ENCODE measurements around the gene WDR83. TPM values are rescaled to one million over a fixed set of nuclear protein-coding genes. Genes with fewer than 3 reads are reported as not detected.
"Not testable (repeated sequence)": the region's sequence is repeated elsewhere in the genome, so short reads cannot be mapped to it uniquely, and the experiment has no call there.

The WDR83 gene, protein sequence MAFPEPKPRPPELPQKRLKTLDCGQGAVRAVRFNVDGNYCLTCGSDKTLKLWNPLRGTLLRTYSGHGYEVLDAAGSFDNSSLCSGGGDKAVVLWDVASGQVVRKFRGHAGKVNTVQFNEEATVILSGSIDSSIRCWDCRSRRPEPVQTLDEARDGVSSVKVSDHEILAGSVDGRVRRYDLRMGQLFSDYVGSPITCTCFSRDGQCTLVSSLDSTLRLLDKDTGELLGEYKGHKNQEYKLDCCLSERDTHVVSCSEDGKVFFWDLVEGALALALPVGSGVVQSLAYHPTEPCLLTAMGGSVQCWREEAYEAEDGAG
- 9.6 and 10.5 TPM in 2 replicates for total RNA-seq (2014; rRNA removed; shearing (Covaris generic))

- peak; percentile 74 for DNase-seq (ENCODE audit: low read depth)
Observed at GRCh38 chr19:12666265-12667048, at the start of gene WDR83, which contains the start of gene MAN2B1. WDR83 (plus strand) TSS chr19:12666807; CDS start chr19:12669791, 2,984 bp downstream. MAN2B1 (minus strand) TSS chr19:12666742; CDS start chr19:12666701, 41 bp downstream.

DNA sequence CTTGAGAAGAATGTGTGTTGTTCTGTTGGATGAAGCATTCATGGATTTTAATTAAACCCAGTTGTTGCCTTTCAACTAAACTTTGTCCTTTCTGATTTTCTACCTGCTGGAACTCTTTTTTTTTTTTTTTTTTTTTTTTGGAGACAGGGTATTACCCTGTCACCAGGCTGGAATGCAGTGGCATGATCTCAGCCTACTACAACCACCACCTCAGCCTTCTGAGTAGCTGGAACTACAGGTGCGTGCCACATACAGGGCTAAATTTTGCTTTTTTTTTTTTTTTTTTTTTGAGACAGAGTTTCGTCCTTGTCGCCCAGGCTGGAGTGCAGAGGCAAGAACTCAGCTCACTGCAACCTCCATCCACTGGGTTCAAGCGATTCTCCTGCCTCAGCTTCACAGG, 49.0 kb upstream of the WDR83 start:
- no peak for DNase-seq (ENCODE audit: low read depth)

DNA sequence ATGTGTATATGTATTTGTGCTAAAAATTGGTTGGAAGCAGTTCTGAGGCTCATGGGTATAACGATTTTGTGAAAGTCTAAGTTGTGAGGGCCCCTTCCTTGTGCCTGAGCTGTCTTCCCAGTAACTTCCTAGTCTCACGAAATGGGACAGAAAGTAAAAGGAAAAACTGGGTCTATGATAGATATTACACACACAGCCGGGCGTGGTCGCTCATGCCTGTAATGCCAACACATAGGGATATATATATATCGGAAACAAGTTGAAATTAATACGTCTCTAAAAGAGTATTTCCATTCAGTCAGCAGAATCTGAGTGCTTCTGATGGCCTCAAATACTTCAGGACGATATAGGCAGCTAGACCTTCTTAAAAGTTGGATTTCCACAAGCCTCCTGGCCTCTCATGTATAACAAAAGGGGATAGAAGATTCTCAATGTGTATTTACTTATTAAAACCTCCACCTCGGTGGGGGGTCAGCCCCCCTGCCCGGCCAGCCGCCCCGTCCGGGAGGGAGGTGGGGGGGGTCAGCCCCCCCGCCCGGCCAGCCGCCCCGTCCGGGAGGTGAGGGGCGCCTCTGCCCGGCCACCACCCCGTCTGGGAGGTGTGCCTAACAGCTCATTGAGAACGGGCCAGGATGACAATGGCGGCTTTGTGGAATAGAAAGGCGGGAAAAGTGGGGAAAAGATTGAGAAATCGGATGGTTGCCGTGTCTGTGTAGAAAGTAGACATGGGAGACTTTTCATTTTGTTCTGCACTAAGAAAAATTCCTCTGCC, 45.2 kb upstream of the WDR83 start:
- not testable (repeated sequence) for DNase-seq (ENCODE audit: low read depth)

GRCh38 chr19:12623361-12624031, 43.1 kb upstream of the WDR83 start:
- peak; percentile 29 for DNase-seq (ENCODE audit: low read depth)

DNA sequence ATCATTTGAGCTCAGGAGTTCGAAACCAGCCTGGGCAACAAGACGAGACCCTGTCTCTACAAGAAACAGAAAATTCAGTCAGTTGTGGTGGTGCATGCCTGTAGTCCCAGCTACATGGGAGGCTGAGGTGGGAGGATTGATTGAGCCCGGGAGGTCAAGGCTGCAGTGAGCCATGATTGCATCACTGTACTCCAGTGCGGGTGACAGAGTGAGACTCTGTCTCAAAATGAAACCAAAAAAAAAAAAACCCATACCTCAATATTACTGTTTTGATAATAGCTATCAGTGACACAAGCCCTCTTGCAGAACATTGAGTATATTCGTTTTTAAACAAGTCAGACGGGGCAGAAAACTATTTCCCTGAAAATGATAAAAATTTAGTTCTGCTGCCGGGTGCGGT, 39.6 kb upstream of the WDR83 start:
- DNase-seq (ENCODE audit: low read depth), result no peak

DNA sequence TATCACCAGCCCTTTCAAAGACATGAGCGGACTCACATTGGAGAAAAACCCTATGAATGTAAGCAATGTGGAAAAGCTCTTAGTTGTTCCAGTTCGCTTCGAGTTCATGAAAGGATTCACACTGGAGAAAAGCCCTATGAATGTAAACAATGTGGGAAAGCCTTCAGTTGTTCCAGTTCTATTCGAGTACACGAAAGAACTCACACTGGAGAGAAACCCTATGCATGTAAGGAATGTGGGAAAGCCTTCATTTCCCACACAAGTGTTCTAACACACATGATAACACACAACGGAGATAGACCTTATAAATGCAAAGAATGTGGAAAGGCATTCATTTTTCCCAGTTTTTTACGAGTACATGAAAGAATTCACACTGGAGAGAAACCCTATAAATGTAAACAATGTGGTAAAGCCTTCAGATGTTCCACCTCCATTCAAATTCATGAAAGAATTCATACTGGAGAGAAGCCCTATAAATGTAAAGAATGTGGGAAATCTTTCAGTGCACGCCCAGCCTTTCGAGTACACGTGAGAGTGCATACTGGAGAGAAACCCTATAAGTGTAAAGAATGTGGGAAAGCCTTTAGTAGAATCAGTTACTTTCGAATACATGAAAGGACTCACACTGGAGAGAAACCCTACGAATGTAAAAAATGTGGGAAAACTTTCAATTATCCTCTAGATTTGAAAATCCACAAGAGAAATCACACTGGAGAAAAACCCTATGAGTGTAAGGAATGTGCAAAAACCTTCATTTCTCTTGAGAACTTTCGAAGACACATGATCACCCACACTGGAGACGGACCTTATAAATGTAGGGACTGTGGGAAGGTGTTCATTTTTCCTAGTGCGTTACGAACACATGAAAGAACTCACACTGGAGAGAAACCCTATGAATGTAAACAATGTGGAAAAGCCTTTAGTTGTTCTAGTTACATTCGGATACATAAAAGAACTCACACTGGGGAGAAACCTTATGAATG, 38.3 kb upstream of the WDR83 start:
- peak; percentile 45 for DNase-seq (ENCODE audit: low read depth)

DNA sequence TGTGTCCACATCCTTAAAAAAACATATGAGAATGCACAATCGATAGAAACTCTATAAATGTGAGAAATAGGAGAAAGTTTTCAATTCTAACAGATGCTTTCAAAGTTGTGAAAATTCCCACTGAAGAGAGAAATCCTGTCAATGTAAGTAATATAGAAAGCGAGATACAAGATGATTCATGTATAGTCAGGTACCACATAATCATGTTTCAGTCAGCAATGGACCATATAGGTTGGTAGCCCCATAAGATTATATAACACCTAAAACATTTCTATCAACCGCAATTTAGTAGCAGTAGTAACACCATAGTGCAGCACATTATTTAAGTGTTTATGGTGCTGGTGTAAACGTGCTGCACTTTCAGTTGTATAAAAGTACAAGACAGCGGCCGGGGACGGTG, 37.4 kb upstream of the WDR83 start:
- no peak for DNase-seq (ENCODE audit: low read depth)

GRCh38 chr19:12636631-12637030, 30.0 kb upstream of the WDR83 start:
- no peak for DNase-seq (ENCODE audit: low read depth)

DNA sequence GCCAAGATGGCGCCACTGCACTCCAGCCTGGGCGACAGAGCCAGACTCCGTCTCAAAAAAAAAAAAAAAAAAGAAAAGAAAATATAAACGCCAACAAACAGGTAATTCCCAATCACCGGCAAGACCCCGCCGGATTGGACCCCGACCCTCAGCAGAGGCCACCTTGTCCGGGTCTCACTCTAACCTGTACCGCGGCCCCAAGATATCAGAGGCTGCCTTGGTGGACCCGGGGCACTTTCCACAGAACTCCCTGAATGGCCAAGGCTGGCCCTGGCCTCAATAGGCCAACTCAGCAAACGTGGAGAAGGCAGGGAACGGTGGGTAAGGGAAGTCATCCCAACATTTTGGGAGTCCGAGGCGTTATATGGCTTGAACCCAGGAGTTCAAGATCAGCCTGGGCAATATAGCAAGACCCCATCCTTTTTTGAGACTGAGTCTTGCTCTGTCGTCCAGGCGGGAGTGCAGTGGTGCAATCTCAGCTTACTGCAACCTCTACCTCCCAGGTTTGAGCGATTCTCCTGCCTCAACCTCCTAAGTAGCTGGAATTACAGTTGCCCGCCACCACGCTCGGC, 27.9 kb upstream of the WDR83 start:
- DNase-seq (ENCODE audit: low read depth), result no peak

DNA sequence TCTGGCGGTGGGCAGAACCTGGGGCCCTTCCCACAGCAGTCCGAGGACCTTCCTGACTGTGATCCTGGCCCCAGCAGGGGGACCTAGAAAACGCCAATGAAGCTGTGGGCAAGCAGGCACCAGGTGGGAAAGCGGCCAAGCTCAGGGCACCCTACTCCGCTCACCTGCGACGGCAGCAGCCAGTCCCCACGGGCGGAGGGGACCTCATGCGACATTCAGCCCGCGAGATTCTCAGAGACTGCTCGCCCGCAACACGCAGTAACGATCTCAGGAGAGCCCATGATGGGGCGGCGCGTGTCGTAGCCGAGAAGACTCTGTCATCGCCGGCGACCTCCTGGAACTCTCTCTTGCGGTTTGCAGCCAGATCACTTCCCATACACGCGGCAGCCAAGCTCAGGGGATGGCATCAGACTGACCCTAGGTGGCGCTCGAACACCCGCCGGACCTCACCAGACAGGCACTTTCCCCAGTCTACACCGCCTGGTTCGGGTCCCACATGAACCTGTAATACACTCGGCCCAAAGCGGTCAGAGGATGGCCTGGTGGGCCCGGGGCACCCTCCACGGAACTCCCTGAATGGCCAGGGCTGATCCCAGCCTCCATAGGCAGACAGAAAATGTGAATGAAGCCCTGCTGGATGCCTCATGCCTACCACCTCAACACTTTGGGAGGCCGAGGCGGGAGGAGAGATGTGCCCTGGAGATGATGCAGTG, 26.6 kb upstream of the WDR83 start:
- DNase-seq (ENCODE audit: low read depth), result peak; percentile 80

GRCh38 chr19:12641456-12641855, 25.2 kb upstream of the WDR83 start:
- DNase-seq (ENCODE audit: low read depth), result no peak

- no peak for DNase-seq (ENCODE audit: low read depth)
Observed at GRCh38 chr19:12642506-12642905, 24.1 kb upstream of the WDR83 start.

GRCh38 chr19:12643716-12644115, 22.9 kb upstream of the WDR83 start:
- DNase-seq (ENCODE audit: low read depth), result not testable (repeated sequence)

DNA sequence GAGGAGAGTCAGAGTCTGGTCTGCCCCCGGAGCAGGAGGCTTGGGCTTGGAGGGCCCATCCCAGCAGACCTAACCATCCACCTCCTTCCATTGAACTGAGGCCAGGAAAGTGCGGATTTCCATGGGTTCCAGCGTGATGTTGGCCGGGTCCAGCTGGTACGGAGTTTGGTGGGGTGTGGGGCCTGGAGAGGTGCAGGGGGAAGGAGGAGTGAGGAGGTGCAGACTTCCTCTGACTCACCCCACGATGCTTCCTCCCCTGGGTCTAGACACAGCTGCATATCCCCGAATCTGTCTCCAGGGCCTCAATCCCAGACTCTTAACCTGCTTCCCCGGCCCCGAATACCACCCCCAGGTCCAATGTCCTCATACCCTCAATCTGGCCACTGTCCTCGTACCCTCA, 20.1 kb upstream of the WDR83 start:
- DNase-seq (ENCODE audit: low read depth), result no peak

DNA sequence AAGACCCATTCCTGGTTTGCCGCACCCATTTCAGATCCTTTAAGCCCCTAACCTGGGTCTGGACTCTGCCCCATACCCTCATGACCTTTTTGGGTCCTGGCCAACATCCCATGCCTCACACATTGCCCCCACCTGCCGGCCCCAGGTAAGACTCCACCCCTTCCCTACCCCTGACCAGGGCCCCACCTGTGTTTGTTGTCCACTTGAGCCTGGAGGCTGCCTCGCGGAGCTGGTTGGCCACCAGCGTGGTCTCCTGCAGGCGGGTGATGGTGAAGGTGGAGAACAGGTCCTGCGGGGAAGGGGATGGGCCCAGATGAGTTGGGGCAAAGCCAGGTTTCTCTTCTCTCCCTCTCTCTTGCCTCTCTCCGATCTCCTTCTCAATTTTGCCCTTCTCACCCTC, 19.6 kb upstream of the WDR83 start:
- DNase-seq (ENCODE audit: low read depth), result no peak

GRCh38 chr19:12647490-12648071, 19.0 kb upstream of the WDR83 start:
- DNase-seq (ENCODE audit: low read depth), result no peak

DNA sequence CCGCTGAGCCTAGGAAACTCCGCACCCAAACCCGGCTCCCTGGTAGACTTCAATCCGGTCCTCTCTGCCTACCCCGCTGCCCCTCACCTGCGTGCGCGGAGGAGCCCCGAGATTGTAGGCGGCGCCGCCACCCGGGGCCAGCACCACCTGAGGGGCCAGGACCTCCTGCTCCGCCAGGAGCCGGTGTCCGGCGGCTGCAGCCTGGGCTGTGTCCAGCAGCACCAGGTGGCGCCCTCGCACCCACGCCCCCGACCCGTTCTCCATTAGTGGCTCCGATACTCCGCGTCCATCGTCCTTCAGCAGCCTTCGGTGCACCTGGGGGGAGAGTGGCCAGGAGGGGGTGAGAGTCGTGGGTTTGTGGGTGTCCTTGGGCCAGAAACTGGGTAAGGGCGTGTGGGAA, 18.5 kb upstream of the WDR83 start:
- DNase-seq (ENCODE audit: low read depth), result no peak

DNA sequence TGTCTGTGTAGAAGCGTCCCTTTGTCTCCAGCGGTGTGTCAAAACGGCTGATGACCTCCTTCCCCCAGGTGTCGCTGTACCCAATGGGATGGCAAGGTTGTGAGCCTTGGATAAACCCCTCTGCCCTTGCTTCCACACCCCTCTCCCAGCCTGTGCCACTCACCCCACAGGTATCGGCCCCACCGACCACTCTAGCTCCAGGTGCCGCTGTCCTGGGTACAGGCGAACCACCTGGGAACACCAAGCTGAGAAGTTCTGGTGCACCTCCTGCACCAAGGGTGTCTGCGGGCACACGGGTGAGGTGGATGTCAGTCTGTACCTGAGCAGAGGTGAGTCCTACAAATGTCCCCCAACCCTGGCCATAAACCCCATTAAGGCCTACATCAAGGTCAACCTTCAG, 16.7 kb upstream of the WDR83 start:
- no peak for DNase-seq (ENCODE audit: low read depth)

DNA sequence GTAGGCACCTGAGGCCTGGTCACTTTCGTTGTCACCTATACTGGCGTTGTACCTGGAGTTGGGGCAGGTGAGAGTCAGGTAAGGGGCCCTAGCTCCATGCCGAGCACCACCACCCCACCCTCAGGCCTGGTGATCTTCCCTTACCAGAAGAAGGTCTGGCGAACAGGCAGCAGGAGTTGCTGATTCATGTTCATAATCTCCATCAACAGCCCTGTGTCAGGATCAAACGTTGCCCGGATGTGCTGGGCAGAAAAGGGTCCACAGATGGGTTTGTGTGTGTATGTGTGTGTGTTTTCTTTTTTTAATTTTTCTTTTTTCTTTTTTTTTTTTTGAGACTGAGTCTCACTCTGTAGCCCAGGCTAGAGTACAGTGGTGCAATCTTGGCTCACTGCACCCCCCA, 14.4 kb upstream of the WDR83 start:
- no peak for DNase-seq (ENCODE audit: low read depth)

Measured in M059J (cell line).